ENCODE measurements around the gene ANKRD62.
"Not testable (repeated sequence)": the region's sequence is repeated elsewhere in the genome, so short reads cannot be mapped to it uniquely, and the experiment has no call there.

Gene ANKRD62

GRCh38 chr18:12066910-12067511 is 26.6 kb upstream of the ANKRD62 start:
- no peak for DNase-seq (ENCODE audit: low read depth)

DNA sequence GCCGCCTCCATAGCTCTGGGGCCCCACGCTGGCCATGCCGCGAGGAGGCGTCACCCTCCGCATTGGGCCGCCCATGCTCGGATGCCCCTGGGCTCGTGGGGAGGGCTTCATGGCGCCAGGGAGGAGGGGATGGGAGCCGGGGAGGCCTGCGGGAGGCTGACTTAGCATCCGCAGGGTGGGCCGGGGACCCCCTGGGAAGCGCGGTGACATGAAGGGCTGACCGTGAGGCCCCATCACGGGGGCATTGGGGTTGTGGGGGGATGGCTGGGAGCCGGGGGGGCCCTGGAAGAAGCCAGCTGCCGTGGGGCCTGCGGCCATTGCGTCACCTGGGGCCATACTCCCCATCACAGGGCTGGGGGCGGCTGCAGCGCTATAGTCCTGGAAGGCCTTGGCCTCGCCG is 26.0 kb upstream of the ANKRD62 start:
- DNase-seq (ENCODE audit: low read depth) = no peak

DNA sequence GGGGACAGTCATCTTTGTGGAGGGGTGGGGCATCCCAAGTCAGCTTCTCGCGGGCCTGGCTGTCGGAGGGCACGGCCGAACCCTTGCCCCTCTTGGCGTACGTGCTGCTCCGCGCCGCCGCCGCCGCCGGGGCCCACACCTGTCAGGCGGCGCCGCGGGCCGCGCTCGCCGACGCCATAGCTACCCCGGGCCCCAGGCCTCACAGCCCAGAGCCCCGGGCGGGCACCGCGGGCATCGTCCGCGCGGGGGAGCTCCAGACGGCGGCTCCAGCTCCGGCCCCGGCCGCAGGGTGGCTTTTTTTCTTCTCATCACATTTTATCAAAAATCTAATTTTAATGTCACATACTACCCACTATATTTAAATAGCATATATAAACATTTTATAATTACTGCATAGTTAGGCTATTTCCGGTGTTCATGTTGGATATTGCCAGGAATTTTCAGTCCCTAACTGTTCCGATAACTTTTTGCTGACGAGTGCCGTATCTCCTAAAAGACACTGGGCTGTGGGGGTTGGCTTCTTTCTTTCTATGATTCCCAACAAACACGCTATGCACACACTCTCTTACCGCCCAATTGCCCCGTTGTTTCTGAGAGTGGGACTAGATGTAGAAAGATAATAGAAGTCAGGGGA is 25.2 kb upstream of the ANKRD62 start:
- not testable (repeated sequence) for DNase-seq (ENCODE audit: low read depth)

- DNase-seq (ENCODE audit: low read depth) = no peak
Measured at GRCh38 chr18:12068950-12069320, 24.7 kb upstream of the ANKRD62 start.

DNA sequence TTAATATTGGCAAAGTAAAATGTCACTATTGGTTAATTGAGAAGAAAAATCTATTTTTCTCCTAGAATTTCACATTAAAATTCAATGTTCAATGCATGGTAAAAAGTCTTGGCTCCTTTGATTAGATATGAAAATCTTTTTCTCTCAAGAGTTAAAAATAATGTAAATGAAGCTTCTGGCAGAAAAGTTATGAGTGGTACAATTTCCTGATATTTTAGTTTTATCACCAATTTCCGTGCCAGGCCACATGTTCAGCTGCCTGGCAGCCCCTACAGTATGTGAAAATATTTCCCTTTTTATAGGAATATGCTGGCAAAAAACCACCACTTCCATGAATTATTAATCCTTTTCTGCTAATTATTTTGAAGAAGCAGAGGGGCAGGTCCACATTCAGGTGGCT is 22.6 kb upstream of the ANKRD62 start:
- DNase-seq (ENCODE audit: low read depth) = not testable (repeated sequence)

DNA sequence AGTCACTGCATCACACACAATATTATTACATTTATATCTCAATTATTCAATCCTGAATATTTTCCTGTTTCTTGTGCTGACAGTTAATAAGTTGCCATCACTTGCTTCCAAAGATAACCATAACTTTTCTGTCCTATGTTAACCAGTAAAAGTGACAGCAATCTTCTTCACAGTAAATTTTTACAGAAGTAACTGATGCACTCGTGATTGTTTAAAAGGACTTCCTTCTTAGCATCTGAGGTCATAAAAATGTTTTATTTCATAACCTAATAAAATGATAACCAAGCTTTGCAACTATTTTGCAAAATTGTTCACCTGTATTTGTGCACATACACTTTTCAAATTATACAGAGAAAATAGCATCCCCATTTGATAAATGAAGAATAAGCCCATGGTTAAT is 20.6 kb upstream of the ANKRD62 start:
- no peak for DNase-seq (ENCODE audit: low read depth)

GRCh38 chr18:12074736-12075135 is 18.9 kb upstream of the ANKRD62 start:
- no peak for DNase-seq (ENCODE audit: low read depth)

DNA sequence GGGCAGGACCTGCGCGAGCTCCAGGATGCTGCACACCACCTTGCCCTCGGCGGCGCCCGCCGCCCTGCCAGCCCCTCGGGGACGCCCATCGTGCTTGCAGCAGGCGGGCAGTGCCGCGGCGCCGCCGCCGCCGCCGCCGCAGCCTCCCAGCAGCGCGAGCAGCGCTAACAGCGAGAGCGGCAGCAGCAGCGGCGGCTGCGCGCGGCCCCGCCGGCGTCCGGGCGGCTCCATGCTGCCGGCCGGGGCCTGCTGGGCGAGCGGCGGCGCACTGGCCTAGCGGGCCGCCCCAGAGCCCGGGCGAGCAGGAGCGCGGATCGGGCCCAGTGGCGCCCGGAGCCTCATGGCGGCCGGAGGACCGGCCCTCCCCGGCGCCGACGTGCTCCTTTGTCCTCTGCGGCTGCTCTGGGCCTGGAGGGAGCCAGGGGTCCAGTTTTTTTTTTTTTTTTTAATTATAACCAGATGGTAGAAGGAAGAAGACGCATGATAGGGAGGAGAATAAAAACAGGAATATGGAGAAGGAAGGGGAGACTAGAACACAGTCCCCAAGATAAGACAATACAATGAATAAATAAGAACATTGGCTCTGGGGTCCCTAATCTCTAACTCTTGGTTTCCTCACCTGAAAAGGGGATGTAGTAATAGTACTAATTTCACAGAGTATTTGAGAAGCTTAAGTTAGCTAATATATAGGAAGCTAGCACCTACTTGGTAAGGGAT is 17.1 kb upstream of the ANKRD62 start:
- DNase-seq (ENCODE audit: low read depth) = no peak

GRCh38 chr18:12077994-12078393 is 15.6 kb upstream of the ANKRD62 start:
- DNase-seq (ENCODE audit: low read depth) = not testable (repeated sequence)

- DNase-seq (ENCODE audit: low read depth) = no peak
Measured at GRCh38 chr18:12079491-12080237, 14.0 kb upstream of the ANKRD62 start.

GRCh38 chr18:12085136-12085535 is 8.5 kb upstream of the ANKRD62 start:
- DNase-seq (ENCODE audit: low read depth) = no peak

DNA sequence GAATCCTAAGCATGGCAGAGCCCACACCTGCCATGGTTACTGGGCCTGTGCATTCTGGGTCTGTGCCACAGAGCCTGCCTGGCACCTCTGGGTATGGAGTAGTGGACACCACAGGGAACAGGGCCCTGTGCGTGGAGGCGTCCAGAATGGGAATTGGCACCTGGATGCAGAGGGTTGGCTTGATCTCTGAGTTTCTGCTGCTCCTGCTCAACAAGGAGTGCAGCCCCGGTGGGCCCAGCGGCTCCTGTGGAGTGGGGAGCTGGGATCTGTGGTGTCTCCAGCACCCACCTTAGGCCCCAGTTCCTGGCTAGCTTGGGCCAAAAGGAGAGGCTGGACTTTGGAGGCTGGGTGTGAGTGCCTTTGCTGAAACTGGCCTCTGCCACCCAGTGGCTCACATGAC is 7.9 kb upstream of the ANKRD62 start:
- DNase-seq (ENCODE audit: low read depth) = no peak

DNA sequence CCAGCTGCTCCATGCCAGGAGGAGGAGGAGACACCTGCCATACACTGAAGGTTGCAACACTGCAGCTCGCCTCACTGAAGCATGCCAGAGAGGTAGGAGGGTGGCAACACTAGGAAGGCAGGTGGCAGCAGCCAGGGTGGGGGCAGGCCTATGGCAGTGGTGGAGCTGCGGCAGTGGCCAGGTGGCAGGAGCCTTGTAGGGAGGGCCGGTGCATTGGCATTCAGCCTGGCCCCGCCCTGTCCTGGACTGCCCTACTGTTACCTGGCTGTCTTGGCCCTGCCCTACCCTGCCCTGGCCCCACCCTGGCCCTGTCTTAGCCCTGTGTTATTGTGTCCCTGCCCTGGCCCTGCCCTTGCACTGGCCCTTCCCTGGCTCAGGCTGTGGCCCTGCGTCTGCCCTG is 7.4 kb upstream of the ANKRD62 start:
- no peak for DNase-seq (ENCODE audit: low read depth)

DNA sequence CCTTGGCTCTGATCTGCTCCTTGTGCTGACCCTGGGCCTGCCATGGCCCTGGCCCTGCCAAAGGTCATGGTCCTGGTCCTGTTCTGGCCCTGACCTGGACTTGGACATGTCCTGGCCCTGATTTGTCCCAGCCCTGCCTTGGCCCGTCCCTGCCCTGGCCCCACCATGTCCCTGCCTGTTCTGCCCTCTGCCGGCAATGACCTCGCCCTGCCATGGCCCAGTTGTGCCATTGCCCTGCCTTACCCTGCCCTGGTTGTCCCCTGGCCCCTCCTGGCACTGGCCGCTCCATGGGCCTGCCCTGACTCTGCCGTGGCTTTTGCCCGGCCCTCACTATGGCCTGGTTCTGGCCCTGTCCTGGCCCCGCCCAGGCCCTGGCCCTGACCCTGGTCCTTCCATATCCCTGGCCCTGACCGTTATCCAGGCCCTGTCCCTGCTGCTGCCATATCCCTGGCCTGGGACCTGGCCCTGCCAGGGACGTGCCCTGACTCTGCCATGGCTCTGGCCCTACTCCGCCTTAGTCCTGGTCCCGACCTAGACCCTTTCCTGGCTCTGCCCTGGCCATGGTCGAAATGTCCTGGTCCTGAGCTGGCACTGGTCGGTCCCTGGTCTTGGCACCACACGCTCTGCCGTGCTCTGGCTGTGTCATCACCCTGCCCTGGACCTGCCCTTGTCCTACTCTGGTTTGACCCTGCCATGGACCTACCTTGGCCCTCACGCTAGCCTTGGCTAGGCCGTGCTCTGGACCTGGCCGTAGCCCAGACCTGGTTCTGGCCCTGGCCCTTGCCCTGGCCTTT is 6.8 kb upstream of the ANKRD62 start:
- no peak for DNase-seq (ENCODE audit: low read depth)

DNA sequence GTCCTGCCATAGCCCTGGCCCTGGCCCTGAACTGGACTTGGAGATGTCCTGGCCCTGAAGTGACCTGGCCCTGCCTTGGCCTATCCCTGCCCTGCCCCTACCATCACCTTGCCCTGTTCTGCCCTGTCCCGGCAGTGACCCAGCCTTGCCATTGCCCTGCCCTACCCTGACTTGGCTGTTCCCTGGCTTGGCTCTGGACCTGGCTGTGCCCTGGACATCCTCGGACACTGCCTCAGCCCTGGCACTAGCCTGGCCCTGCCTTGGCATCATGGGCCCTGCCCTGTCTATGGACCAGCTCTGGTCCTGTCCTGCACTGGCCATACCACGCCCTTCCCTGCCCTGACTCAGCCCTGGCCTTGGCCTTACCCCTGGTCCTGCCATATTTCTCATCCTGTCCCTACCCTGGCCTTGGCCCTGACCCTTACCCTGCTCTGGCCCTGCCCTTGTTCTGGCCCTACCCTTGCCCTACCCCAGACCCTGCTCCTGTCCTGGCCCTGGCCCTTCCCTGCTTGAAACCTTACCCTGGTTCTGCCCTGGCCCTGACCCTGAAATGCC is 6.1 kb upstream of the ANKRD62 start:
- no peak for DNase-seq (ENCODE audit: low read depth)

GRCh38 chr18:12088096-12088495 is 5.5 kb upstream of the ANKRD62 start:
- no peak for DNase-seq (ENCODE audit: low read depth)

- no peak for DNase-seq (ENCODE audit: low read depth)
Measured at GRCh38 chr18:12088731-12089375, 4.8 kb upstream of the ANKRD62 start.

- DNase-seq (ENCODE audit: low read depth) = no peak
Measured at GRCh38 chr18:12091538-12092141, 2.0 kb upstream of the ANKRD62 start.

GRCh38 chr18:12092398-12093229 is 1.0 kb upstream of the ANKRD62 start:
- no peak for DNase-seq (ENCODE audit: low read depth)

DNA sequence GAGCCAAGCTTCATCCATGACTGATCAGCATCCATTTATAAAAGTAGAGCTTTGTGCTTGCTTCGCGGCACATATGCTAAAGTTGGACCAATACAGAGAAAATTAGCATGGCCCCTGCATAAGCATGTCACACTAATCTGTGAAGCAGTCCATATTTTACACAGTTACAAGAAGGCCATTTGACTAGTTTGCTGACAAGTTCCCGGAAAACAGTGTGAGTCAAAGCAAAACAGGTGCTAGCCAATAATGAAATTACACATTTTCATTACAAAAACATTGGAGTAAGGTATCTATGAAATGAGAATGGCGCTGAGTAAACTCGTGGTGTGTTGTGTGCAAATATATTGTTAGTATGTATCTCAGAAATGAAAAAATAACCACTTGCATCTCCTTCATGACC is 4.7 kb downstream of the ANKRD62 start:
- no peak for DNase-seq (ENCODE audit: low read depth)
